Measurements from ENCODE around the gene RBFA. TPM values are rescaled to one million over a fixed set of nuclear protein-coding genes. Genes with fewer than 3 reads are reported as not detected.

The RBFA gene
- total RNA-seq = 10 to 100 TPM; 21.7 to 37.5 TPM

- Histone ChIP-seq H3K36me3 (peaks cover 7% of the 10 kb centered on the region), H3K9me3 (no peaks in the 10 kb centered on the region), H3K4me3 (peak within 1 kb of the TSS; percentile 92), H3K27me3 (replicated peaks; ENCODE audit: insufficient read depth) (no peaks in the 10 kb centered on the region), H3K4me1 (ENCODE audit: control insufficient read depth in 1 of 2, low read depth in 2 of 2) (peaks cover 0 to 11% of the 10 kb centered on the region in 2 donors), H3K27ac (peak within 1 kb of the TSS; percentile 75 to 80)
- TF ChIP-seq CTCF (IDR thresholded peaks at IDR 0.05) = no peak
- ATAC-seq (ENCODE audit: insufficient number of reproducible peaks, low FRiP score, low read depth) = peak; percentile 99
- DNase-seq (ENCODE audit: low spot score) = peak; percentile 95
Observed at GRCh38 chr18:80034068-80034851, at the start of gene RBFA. TSS of gene RBFA (plus strand) at chr18:80034434. CDS start at chr18:80034496, 62 bp downstream.

GRCh38 chr18:79985172-79985571 lies 49.1 kb upstream of the RBFA start:
- no peak for DNase-seq (ENCODE audit: low spot score)
- Histone ChIP-seq H3K9me3 (no peaks in the 10 kb centered on the region), H3K27ac (no peak overlapping the region), H3K36me3 (no peaks in the 10 kb centered on the region), H3K4me3 (no peak overlapping the region), H3K27me3 (replicated peaks; ENCODE audit: insufficient read depth) (no peaks in the 10 kb centered on the region), H3K4me1 (ENCODE audit: control insufficient read depth in 1 of 2, low read depth in 2 of 2) (peaks cover 16 to 30% of the 10 kb centered on the region in 2 donors)
- TF ChIP-seq CTCF (IDR thresholded peaks at IDR 0.05) = no peak
- no peak for ATAC-seq (ENCODE audit: insufficient number of reproducible peaks, low FRiP score, low read depth)

GRCh38 chr18:79986726-79987125 lies 47.5 kb upstream of the RBFA start:
- H3K27me3 ChIP-seq (replicated peaks; ENCODE audit: insufficient read depth) = no peaks in the 10 kb centered on the region
- no peaks in the 10 kb centered on the region for H3K36me3 ChIP-seq
- H3K4me3 ChIP-seq = peak overlapping the region; percentile 96
- H3K4me1 ChIP-seq (ENCODE audit: control insufficient read depth in 1 of 2, low read depth in 2 of 2) = peaks cover 16 to 30% of the 10 kb centered on the region in 2 donors
- DNase-seq (ENCODE audit: low spot score) (no peak), ATAC-seq (ENCODE audit: insufficient number of reproducible peaks, low FRiP score, low read depth) (no peak)
- no peak for TF ChIP-seq CTCF (IDR thresholded peaks at IDR 0.05)
- no peaks in the 10 kb centered on the region for H3K9me3 ChIP-seq
- no peak overlapping the region for H3K27ac ChIP-seq

GRCh38 chr18:79987566-79987965 lies 46.7 kb upstream of the RBFA start:
- H3K4me1 ChIP-seq (ENCODE audit: control insufficient read depth in 1 of 2, low read depth in 2 of 2) = peaks cover 16 to 30% of the 10 kb centered on the region in 2 donors
- no peak for DNase-seq (ENCODE audit: low spot score)
- H3K27ac ChIP-seq = peak overlapping the region in 1 of 2 donors; percentile 98
- no peak for TF ChIP-seq CTCF (IDR thresholded peaks at IDR 0.05)
- no peaks in the 10 kb centered on the region for H3K9me3 ChIP-seq
- H3K36me3 ChIP-seq = no peaks in the 10 kb centered on the region
- ATAC-seq (ENCODE audit: insufficient number of reproducible peaks, low FRiP score, low read depth) = no peak
- H3K27me3 ChIP-seq (replicated peaks; ENCODE audit: insufficient read depth) = no peaks in the 10 kb centered on the region
- H3K4me3 ChIP-seq = peak overlapping the region; percentile 96

GRCh38 chr18:79988071-79988450 lies 46.2 kb upstream of the RBFA start:
- peaks cover 16 to 28% of the 10 kb centered on the region in 2 donors for H3K4me1 ChIP-seq (ENCODE audit: control insufficient read depth in 1 of 2, low read depth in 2 of 2)
- DNase-seq (ENCODE audit: low spot score) (no peak), ATAC-seq (ENCODE audit: insufficient number of reproducible peaks, low FRiP score, low read depth) (peak; percentile 5)
- no peaks in the 10 kb centered on the region for H3K9me3 ChIP-seq
- no peaks in the 10 kb centered on the region for H3K36me3 ChIP-seq
- H3K27me3 ChIP-seq (replicated peaks; ENCODE audit: insufficient read depth) = no peaks in the 10 kb centered on the region
- H3K4me3 ChIP-seq = peak overlapping the region; percentile 96
- peak; percentile 25 for TF ChIP-seq CTCF (IDR thresholded peaks at IDR 0.05)
- H3K27ac ChIP-seq = peak overlapping the region; percentile 97 to 98
